GM18907 (cell line): ENCODE data around the gene PTPN13.

Source experiments
- ATAC-seq: cut with Tn5 transposase; IDR thresholded peaks from one replicate; pipeline ENCODE4 v1.9.1; 2021; ENCODE audit warnings: mild to moderate bottlenecking, moderate library complexity; ENCODE audit not compliant: unreplicated experiment

PTPN13 gene

DNA sequence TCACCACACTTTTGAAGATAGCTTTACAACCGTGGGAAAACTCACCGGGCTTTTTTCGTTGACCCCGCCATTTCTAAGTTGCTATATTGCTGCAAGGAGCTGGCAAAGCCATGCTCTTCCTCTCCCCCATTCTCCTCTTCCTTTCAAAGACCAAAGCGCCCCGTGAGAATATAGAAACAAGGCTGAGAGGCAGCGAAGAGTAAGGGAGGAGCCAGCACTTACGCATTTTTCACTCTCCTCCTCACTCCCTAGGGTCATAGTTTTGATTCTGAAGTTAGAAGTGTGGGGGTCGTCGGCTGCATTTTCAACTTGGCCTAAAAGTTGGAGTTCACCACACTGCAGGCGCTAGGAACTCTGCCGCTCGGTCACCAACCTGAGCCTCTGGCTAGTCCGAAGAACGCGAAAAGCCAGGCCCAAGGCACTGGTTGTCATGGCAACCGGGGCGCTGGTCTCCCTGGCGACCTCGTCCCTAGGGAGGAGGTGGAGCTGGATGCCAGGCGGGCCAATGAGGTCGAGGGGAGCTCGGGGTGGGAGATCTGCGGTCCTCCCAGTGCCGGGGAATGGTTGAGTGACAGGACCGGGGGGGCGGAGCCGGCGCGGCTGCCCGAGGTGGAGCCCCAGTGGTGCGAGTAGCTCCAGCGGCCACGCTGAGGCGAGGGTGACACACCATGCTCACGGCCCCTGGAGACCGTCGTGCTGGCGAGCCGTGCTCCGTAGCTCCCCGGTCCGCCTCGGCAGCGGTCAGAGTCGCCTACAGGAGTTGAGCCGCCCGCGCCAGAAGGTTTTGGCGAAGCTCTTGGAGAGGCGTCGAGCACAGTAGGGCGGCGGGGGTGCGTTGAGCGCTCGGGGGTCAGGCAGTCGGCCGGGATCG, at the start of gene PTPN13:
TSS of gene PTPN13 (plus strand) at position 628 of the 871 bp plus-strand sequence. CDS start 40,942 bp downstream, outside the sequence.
- ATAC-seq: peak; percentile 99

GRCh38 chr4:86547140-86547539, 47.0 kb upstream of the PTPN13 start:
- no peak for ATAC-seq

GRCh38 chr4:86549163-86549788, 44.8 kb upstream of the PTPN13 start:
- no peak for ATAC-seq

DNA sequence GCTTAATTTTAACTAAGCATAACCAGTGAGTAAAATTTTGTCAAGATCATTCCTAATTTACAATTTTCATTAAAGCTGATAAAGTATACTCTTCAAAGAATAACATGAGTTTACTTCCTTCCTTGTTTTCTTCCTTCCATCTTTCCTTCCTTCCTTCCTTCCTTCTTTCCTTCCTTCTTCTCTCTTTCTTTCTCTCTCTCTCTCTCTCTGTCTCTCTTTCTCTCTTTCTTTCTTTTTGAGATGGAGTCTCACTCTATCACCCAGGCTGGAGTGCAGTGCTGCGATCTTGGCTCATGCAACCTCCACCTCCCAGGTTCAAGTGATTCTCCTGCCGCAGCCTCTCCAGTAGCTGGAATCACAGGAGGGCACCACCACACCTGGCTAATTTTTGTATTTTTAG, 42.7 kb upstream of the PTPN13 start:
- ATAC-seq: no peak

- no peak for ATAC-seq
Measured at GRCh38 chr4:86554646-86555045, 39.5 kb upstream of the PTPN13 start.

- ATAC-seq: peak; percentile 39
Measured at GRCh38 chr4:86556791-86557415, 37.2 kb upstream of the PTPN13 start.

DNA sequence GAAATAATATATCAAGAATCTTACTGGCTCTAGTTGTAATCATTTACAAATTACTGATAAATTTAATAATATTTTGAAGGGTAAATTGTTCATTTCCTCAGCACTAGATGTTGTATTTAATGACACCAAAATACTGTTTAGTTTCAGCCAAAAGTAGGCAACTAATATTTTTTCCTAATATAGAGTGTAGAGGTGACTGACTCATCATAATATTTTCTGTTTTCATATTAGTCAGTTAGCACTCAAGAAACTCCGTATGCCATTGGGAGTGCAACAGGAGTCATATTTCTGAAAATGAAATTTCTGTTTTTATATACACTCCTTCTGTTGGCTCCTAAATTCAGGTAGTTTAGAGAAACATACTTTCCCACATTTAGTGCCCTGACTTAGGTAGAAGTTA, 36.6 kb upstream of the PTPN13 start:
- ATAC-seq: peak; percentile 96

- no peak for ATAC-seq
Measured at GRCh38 chr4:86558258-86558657, 35.9 kb upstream of the PTPN13 start.

- no peak for ATAC-seq
Measured at GRCh38 chr4:86558797-86559196, 35.3 kb upstream of the PTPN13 start.

DNA sequence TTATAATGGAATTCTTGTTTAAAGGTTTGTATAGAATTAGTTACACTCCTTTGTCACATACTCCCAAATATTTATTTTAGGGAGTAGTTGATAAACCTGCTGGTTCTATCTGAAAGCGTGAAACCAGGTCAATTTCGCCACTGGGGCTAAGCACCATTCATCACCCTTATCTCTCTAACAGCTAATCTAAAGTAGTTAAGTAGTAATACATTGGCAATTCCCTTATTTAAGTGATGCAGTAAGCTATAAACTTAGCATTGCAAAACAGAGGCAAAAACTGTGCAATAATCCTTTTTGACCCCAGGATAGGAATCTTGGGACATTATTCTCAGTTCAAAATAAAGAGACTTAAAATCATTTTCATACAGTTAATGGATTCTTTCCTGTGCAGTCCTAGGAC, 33.7 kb upstream of the PTPN13 start:
- no peak for ATAC-seq

DNA sequence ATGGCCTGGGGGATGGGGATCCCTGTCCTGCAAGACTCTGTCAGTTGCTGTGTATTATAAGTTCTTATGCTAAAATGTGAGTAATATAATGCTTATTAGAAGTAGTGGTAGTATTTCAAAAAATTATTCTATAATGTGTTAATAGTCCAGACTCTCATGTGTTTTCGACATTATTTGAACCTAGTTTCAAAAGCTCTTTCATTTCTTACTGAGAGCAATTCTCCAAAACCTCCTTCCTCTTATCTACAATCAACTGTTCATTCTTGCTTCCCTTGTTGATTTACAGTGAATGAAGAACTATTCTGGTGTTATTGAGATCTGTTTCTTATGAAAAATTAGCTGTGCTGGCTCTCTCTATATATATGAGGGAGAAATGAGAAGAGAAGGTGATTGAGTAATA, 32.9 kb upstream of the PTPN13 start:
- no peak for ATAC-seq

- ATAC-seq: no peak
Measured at GRCh38 chr4:86563416-86563815, 30.7 kb upstream of the PTPN13 start.

GRCh38 chr4:86564795-86565194, 29.3 kb upstream of the PTPN13 start:
- no peak for ATAC-seq

DNA sequence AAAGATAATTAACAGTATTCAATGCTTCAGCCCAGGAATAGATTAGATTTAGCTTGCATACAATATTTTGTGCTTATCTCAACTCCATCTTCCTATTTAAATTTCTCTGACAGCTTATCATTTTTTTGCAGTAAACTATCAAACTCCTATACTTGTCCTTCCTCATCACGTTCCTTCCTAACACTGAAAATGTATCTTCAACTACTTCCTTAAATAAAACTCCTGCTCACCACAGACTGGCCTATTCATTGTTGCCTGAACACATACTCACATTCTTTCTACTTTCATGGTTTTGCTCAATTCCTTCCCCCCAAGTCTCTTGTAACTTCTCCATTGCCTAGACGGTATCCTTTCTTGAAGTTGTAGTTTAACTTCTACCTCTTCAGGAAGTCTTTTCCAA, 28.5 kb upstream of the PTPN13 start:
- ATAC-seq: no peak

DNA sequence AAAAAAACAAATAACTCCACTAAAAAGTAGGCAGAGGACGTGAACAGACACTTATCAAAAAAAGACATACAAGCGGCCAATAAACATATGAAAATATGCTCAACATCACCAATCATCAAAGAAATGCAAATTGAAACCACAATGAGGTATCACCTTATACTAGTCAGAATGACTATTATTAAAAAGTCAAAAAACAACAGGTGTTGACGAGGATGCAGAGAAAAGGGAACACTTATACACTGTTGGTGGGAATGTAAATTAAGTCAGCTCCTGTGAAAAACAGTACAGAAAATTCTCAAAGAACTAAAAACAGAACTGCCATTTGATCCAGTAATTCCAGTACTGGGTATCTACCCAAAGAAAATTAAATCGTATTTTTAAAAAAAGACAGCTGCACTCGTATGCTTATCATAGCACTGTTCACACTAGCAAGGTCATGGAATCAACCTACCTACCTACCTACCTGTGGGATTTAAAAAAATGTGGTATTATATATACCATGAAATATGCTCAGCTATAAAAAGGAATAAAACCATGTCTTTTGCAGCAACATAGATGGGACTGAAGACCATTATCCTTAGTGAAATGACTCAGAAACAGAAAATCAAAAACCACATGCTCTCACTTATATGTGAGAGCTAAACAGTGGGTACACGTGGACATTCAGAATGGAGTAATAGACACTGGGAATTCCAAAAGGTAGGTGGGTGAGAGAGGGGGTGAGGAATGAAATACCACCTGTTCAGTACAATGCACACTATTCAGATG, 24.8 kb upstream of the PTPN13 start:
- ATAC-seq: no peak

DNA sequence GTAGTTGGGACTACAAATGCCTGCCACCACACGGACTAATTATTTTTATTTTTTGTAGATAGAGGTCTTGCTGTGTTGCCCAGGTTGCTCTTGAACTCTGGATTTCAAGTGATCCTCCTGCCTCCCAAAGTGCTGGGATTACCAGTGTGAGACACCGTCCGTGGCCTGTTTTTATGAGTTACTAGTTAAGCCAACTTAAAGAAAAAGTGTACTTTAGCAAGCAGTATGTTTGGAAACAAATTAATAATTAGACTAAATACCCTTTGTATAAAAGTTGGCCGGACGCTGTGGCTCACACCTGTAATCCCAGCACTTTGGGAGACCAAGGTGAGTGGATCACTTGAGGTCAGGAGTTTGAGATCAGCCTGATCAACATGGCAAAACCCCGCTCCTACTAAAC, 14.2 kb upstream of the PTPN13 start:
- no peak for ATAC-seq

GRCh38 chr4:86582410-86582809, 11.7 kb upstream of the PTPN13 start:
- ATAC-seq: no peak

DNA sequence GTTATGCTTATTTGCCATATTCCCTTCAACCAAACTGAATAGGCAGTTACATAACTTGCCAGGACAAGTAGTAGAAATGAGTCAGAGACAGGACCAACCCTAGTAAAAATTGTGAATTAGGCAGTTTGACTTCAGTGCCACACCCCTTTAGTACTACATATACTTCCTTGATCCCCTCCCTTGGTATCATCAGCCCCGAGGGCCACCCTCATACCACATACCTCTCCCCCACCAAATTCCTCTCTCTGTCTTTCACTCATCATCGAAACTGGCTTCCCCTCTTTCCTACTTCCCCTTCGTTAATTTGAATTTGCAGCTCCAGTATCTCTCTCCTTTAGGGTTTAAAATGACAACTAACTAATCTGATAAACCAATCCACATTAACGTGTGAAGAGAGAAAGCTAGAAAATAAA, 7.9 kb upstream of the PTPN13 start:
- no peak for ATAC-seq

GRCh38 chr4:86586626-86587380, 7.3 kb upstream of the PTPN13 start:
- no peak for ATAC-seq

DNA sequence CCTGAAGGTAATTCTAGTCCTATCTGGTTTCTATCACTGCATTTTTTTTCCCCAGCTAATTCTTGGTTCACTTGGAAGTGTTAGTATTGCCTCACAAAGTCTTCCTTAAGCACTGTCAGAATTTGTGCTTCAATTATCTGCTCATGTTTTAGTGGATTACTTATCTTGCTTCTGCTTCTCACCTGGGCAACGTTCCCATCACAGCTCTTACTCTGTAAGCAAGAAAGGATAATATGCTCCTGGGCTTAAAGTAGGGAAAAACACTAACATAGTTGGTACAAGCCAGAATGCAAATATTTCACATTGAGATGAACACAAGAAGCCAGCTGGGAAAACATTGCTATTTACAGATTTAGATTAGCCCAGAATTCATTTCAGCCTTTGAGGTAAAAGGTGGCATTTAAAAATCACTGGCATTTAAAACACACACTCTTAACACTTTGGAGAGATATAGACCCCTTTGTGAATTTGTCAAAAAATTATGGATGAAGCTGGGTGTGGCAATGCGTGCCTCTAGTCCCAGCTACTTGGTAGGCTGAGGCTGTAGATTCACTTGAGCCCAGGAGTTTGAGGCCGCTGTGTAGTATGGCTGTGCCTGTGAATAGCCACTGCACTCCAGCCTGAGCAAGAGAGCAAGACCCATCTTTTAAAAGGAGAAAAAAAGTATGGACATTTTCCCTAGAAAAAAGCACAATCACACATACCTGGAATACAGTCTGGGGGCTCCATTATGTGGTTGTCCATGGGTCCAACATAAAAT, 6.6 kb upstream of the PTPN13 start:
- no peak for ATAC-seq
